PC-9 (cell line): ENCODE results near the gene CKB. TPM values are rescaled to one million over a fixed set of nuclear protein-coding genes. Genes with fewer than 3 reads are reported as not detected.

Source experiments
- BruUV-seq: library from RNA; stranded (reverse); fragments of 400-500 nt; replicated peaks from 2 replicates; lab custom pipeline; 2021; lab: Mats Ljungman, UMichigan
- CTCF ChIA-PET: fragments of 300-600 bp; sonication (Branson Sonifier 250); formaldehyde crosslinking; loops from one replicate; lab custom pipeline; 2022; ENCODE audit warnings: antibody characterized with exemption; lab: Charles Lee
- POLR2A ChIA-PET: fragments of 300-600 bp; sonication (Branson Sonifier 250); formaldehyde crosslinking; loops from one replicate; lab custom pipeline; 2022; ENCODE audit warnings: antibody characterized with exemption; ENCODE audit not compliant: unreplicated experiment; lab: Charles Lee
- DNase-seq, 2 experiments: peaks; one replicate each; pipeline versions ENCODE4 v3.0.0 to v3.0.0-alpha.2; 2015 to 2022; ENCODE audit warnings: mixed read lengths in 1 of 2
- H2AFZ ChIP-seq: fragments of 200-600 bp; sonication (generic); 2 replicates; pipeline ENCODE4 v1.8.1; 2017; ENCODE audit warnings: antibody characterized with exemption
- H3F3A ChIP-seq: fragments of 200-600 bp; sonication (generic); 2 replicates; pipeline ENCODE4 v1.8.1; 2017; ENCODE audit warnings: antibody characterized with exemption, mild to moderate bottlenecking, low read depth; ENCODE audit not compliant: insufficient read depth
- H3K27ac ChIP-seq: fragments of 200-600 bp; sonication (generic); 2 replicates; pipeline ENCODE4 v1.6.1; 2016; ENCODE audit warnings: mixed run types
- H3K27me3 ChIP-seq: fragments of 200-600 bp; sonication (generic); 2 replicates; pipeline ENCODE4 v1.6.1; 2016; ENCODE audit warnings: low read depth, mixed run types; ENCODE audit not compliant: insufficient read depth
- H3K36me3 ChIP-seq: fragments of 200-600 bp; sonication (generic); 2 replicates; pipeline ENCODE4 v1.6.1; 2016; ENCODE audit warnings: low read depth, mixed run types
- H3K4me1 ChIP-seq: fragments of 200-600 bp; sonication (generic); replicated peaks from 2 replicates; pipeline ENCODE4 v1.6.1; 2016; ENCODE audit warnings: mixed run types; ENCODE audit not compliant: insufficient read depth
- H3K4me2 ChIP-seq: fragments of 200-600 bp; sonication (generic); 2 replicates; pipeline ENCODE4 v1.6.1; 2017; ENCODE audit warnings: mixed run types
- H3K4me3 ChIP-seq: fragments of 200-600 bp; sonication (generic); 2 replicates; pipeline ENCODE4 v1.6.1; 2016; ENCODE audit warnings: mixed run types
- H3K79me2 ChIP-seq: fragments of 200-600 bp; sonication (generic); 2 replicates; pipeline ENCODE4 v1.6.1; 2017; ENCODE audit warnings: low read depth, mixed run types
- H3K9me2 ChIP-seq: fragments of 200-600 bp; sonication (generic); 2 replicates; pipeline ENCODE4 v1.8.1; 2017; ENCODE audit warnings: mild to moderate bottlenecking; ENCODE audit not compliant: insufficient read depth
- H3K9me3 ChIP-seq: fragments of 200-600 bp; sonication (generic); 2 replicates; pipeline ENCODE4 v1.8.1; 2016; ENCODE audit warnings: low read depth; ENCODE audit not compliant: insufficient read depth
- H4K20me1 ChIP-seq: fragments of 200-600 bp; sonication (generic); 2 replicates; pipeline ENCODE4 v1.8.1; 2017; ENCODE audit not compliant: insufficient read depth
- EZH2 ChIP-seq: fragments of 200-600 bp; sonication (generic); IDR thresholded peaks from 2 replicates; pipeline ENCODE4 v1.8.0; 2017; ENCODE audit warnings: antibody characterized with exemption, low read depth
- intact Hi-C: fragments of 100-400 bp; cut with micrococcal nuclease; formaldehyde crosslinking; loops from one replicate; pipeline ENCODE4 v1.10.0; 2022; ENCODE audit not compliant: unreplicated experiment
- total RNA-seq: library from RNA; stranded (reverse); gene quantifications from 2 replicates; pipeline ENCODE4 v1.2.3, GENCODE V29; 2021
- TF ChIP-seq, protein P1 (sequence below): fragments of 200-600 bp; sonication (generic); conservative IDR thresholded peaks from 2 replicates; pipeline ENCODE4 v1.6.1; 2017; ENCODE audit warnings: mixed run types, antibody characterized with exemption, mild to moderate bottlenecking, moderate library complexity

Gene CKB
- total RNA-seq, 1 experiment from 2014 or later: 64.4 TPM

DNA sequence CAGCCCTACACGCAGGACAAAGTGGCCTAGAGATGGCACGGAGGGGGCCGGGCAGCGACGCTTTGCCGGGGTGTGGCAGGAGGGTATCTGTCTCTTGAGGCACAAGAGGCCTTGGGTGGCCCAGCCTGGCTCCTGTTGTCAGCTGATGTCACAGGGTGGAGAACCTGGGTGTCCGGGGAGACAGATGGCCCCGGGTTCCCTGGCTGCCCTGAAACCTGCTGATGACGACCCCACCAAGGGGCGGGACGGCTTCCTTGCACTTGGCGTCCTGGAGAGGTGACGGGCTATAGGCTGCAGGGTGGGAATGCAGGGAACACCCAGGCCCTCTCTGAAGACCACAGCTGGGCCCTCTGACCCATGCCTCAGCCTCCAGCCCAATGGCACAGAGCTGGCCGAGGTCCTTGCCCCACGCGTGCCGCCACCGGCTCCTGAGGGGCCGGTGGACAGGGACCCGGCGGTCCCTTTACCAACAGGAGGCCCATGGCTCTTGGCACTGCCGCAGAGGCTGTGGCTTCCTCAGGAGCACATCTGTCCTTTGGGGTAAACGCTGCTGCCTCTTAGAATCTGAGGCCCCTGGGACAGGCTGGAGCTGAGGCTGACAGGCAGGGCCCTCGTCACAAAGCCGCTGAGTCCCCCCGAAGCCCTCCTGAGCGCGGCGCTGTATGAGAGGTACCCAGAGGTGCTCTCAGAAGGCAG lies 22.7 kb upstream of the CKB start:
- H3K27me3 ChIP-seq: no peaks in the 10 kb centered on the region
- H2AFZ ChIP-seq: no peak overlapping the region
- ChIA-PET POLR2A (no interaction called here), CTCF (interaction anchor here (0.7 to 1.0 kb wide), 2 partner anchors 26 to 907 kb away, joined by 3 read pairs; no protein-coding TSS in a partner anchor)
- peaks cover 23% of the 10 kb centered on the region for H3F3A ChIP-seq
- H3K79me2 ChIP-seq: no peaks in the 10 kb centered on the region
- H3K36me3 ChIP-seq: no peaks in the 10 kb centered on the region
- no peak overlapping the region for H3K4me2 ChIP-seq
- no peaks in the 10 kb centered on the region for H3K9me2 ChIP-seq
- no TSS peak for BruUV-seq
- intact Hi-C loops: loop anchor here (10.0 kb wide), 1 partner anchor 1021 kb away; no protein-coding TSS in a partner anchor
- H4K20me1 ChIP-seq: peaks cover 41% of the 10 kb centered on the region
- DNase-seq: no peak
- no peak overlapping the region for H3K4me3 ChIP-seq
- no peaks in the 10 kb centered on the region for H3K9me3 ChIP-seq
- peaks cover 33% of the 10 kb centered on the region for H3K4me1 ChIP-seq
- no peak for TF ChIP-seq EZH2
- TF ChIP-seq, protein P1, sequence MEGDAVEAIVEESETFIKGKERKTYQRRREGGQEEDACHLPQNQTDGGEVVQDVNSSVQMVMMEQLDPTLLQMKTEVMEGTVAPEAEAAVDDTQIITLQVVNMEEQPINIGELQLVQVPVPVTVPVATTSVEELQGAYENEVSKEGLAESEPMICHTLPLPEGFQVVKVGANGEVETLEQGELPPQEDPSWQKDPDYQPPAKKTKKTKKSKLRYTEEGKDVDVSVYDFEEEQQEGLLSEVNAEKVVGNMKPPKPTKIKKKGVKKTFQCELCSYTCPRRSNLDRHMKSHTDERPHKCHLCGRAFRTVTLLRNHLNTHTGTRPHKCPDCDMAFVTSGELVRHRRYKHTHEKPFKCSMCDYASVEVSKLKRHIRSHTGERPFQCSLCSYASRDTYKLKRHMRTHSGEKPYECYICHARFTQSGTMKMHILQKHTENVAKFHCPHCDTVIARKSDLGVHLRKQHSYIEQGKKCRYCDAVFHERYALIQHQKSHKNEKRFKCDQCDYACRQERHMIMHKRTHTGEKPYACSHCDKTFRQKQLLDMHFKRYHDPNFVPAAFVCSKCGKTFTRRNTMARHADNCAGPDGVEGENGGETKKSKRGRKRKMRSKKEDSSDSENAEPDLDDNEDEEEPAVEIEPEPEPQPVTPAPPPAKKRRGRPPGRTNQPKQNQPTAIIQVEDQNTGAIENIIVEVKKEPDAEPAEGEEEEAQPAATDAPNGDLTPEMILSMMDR: no peak
- no peak overlapping the region for H3K27ac ChIP-seq

DNA sequence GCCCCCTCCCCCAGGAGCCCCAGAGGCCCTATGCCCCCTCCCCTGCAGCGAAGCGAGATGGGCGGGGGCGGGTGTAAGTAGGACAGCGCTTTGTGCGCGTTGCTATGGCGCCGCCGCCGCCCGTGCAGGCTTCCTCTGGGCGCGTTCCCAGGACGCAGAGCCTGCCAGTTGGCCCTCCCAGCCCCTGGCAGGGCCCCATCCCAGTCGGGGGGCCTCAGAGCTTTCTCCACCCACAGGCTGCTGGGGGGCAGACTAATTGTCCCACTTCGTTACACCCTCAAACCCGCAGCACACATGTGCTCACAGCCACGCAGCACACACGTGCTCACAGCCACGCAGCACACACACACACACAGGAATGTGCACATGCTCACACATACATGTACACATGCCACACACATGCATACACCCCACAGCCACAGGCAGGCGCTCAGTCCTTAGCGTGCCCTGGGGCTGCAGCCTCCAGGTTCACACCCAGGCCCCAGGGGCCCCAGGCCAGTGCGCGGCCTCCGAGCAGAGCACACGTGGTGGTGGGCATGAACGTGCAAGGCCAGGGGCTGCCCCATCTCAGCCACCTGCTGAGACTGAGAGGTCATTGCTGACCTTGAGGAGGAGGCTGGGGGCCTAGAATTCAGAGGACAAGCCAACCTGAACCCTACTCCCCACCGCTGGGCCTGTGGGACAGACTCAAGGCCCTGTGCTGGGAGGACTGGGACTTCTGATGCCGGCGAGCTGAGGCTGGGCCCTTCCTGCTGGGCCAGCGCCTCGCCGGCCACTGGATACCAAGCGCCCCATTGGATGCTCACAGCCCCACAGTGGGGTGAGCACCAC lies 22.0 kb upstream of the CKB start:
- Histone ChIP-seq H3K4me1 (peaks cover 41% of the 10 kb centered on the region), H3K27ac (no peak overlapping the region), H3K27me3 (no peaks in the 10 kb centered on the region), H3K9me3 (no peaks in the 10 kb centered on the region), H3F3A (peaks cover 30% of the 10 kb centered on the region), H3K79me2 (no peaks in the 10 kb centered on the region), H3K9me2 (no peaks in the 10 kb centered on the region), H4K20me1 (peaks cover 37% of the 10 kb centered on the region), H3K4me3 (no peak overlapping the region), H3K4me2 (no peak overlapping the region), H3K36me3 (no peaks in the 10 kb centered on the region), H2AFZ (no peak overlapping the region)
- no peak for DNase-seq
- CTCF ChIA-PET: no interaction called here
- BruUV-seq: no TSS peak
- intact Hi-C loops: loop anchor here (5.0 to 10.0 kb wide), 2 partner anchors 852 to 1020 kb away; no protein-coding TSS in a partner anchor
- TF ChIP-seq, protein P1: no peak
- no peak for TF ChIP-seq EZH2
- POLR2A ChIA-PET: no interaction called here

DNA sequence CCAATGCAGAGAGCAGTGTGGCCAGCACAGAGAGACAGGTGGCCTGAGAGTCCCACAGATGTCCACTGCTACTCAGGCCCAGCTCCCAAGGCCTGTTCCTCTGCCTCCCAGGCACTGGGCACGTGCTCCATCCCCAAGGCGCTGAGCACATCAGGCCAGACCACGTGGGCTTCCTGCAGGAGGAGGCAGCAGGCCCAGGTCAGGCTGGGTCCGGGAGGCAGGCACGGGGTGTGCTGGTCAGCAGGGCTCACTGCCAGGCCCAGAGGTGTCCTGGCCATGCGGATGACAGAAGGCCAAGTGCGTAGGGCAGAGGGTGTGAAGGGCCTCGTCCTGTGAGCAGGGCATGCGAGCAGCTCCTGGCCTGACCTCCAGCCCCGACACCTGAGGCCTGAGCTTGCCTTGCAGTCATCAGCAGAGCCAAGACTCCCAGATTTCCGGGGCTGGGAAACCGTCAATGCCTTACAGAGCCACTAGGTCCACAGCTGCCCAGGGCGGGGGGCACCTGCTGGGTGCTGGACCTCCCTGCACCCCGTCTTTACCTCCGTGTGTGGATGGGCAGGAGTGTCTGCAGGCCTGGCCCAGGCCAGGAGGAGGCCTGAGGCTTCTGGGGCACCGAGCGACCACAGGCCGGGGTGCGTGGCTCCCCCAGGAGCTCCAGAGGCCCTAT lies 21.2 kb upstream of the CKB start:
- ChIA-PET POLR2A (no interaction called here), CTCF (no interaction called here)
- TF ChIP-seq, protein P1: no peak
- no peak for TF ChIP-seq EZH2
- BruUV-seq: no TSS peak
- Histone ChIP-seq H3F3A (peaks cover 38% of the 10 kb centered on the region), H3K79me2 (no peaks in the 10 kb centered on the region), H3K27me3 (no peaks in the 10 kb centered on the region), H2AFZ (no peak overlapping the region), H3K4me1 (peaks cover 48% of the 10 kb centered on the region), H3K4me3 (no peak overlapping the region), H4K20me1 (peaks cover 35% of the 10 kb centered on the region), H3K9me3 (no peaks in the 10 kb centered on the region), H3K36me3 (no peaks in the 10 kb centered on the region), H3K9me2 (no peaks in the 10 kb centered on the region), H3K27ac (no peak overlapping the region), H3K4me2 (no peak overlapping the region)
- intact Hi-C loops: loop anchor here (5.0 to 10.0 kb wide), 2 partner anchors 852 to 1019 kb away; no protein-coding TSS in a partner anchor
- DNase-seq: no peak
